GM08714 (cell line): Measurements from ENCODE around the gene SRF.

Experiments used
- H3K4me3 ChIP-seq: fragments of 200-500 bp; sonication (Bioruptor generic); 2 replicates; pipeline ENCODE4 v1.5.1; 2014; ENCODE audit warnings: mild to moderate bottlenecking, low read length, inconsistent platforms
- ZNF274 ChIP-seq: IDR thresholded peaks from 2 replicates; pipeline ENCODE4 v1.6.1; 2012; ENCODE audit warnings: mild to moderate bottlenecking, low read depth, low read length

Gene SRF

GRCh38 chr6:43185391-43185985 is 14.4 kb downstream of the SRF start:
- no peak for TF ChIP-seq ZNF274

GRCh38 chr6:43186019-43186418 is 14.9 kb downstream of the SRF start:
- no peak overlapping the region for H3K4me3 ChIP-seq
- TF ChIP-seq ZNF274, result no peak

More at GRCh38 chr6:43185391-43185985, 14.4 kb downstream of the SRF start:
- H3K4me3 ChIP-seq, result no peak overlapping the region

DNA sequence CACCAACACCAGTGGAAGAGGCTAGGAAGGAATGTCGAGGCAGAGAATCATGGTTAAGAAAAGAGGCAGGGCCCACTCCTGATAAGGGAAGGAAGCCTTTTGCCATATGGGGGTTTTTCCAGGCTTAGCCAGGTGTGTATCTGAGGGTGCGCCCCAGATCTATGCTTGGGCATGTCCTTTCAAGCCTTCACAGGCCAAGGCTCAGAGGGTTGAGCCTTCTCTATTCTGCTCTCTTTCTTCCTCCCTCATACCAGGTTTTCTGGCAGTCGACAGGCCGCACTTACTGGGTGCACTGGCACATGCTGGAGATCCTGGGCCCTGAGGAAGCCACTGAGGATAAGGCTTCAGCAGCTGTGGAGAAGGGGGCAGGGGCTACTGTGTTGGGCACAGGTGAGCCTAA is 15.6 kb downstream of the SRF start:
- H3K4me3 ChIP-seq, result no peak overlapping the region
- TF ChIP-seq ZNF274, result no peak

DNA sequence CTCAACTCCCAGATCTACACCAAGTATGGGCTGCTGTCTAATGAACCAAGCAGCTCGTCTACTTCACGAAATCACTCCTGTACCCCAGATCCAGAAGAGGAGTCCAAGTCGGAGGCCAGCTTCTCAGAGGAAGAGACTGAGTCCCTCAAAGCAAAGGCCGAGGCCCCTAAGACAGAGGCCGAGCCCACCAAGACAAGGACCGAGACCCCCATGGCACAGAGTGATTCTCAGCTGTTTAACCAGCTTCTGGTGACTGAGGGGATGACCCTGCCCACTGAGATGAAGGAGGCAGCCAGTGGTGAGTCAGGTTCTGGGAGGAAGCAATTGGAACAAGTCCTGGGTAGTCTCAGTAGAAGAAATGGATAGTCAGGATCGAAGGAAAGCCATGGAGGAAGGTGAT is 16.8 kb downstream of the SRF start:
- TF ChIP-seq ZNF274, result no peak
- H3K4me3 ChIP-seq, result no peak overlapping the region

GRCh38 chr6:43188426-43188825 is 17.4 kb downstream of the SRF start:
- TF ChIP-seq ZNF274, result no peak

GRCh38 chr6:43189776-43190304 is 18.8 kb downstream of the SRF start:
- H3K4me3 ChIP-seq, result no peak overlapping the region
- TF ChIP-seq ZNF274, result no peak

More at GRCh38 chr6:43188426-43188825, 17.4 kb downstream of the SRF start:
- no peak overlapping the region for H3K4me3 ChIP-seq

DNA sequence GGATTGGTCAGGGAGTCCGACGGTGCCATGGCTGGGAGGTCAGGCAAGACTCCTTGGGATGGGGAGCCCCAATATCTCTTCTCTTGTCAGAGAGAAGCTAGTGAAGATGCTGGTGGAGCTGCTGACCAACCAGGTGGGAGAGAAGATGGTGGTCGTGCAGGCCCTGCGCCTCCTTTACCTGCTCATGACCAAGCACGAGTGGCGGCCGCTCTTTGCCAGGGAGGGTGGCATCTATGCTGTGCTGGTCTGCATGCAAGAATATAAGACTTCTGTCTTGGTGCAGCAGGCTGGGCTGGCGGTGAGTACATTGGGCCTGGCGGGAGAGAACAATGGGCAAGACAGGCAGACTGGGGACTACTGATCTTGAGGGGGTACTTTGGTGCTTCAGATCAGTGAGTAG is 21.8 kb downstream of the SRF start:
- no peak for TF ChIP-seq ZNF274
- H3K4me3 ChIP-seq, result no peak overlapping the region

DNA sequence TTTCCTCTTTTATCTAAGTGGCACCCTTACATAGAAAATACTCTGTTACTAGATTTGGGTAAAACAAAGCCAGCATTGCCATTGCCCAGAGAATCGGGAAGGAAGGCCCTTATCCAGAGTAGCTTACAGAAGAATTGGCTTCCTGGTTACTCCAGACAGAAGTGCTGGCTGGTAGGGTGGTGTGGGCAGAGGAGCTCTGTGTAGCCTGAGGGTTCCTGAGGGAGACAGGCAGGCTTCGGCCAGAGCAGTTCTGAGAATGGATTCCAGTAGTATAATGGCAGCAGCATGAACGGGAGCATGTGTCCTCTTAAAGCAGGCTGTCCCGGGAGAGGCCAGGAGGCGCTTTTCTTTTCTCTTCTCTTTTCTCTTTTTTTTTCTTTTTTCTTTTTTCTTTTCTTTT is 22.9 kb downstream of the SRF start:
- TF ChIP-seq ZNF274, result no peak
- H3K4me3 ChIP-seq, result no peak overlapping the region

- no peak for TF ChIP-seq ZNF274
- no peak overlapping the region for H3K4me3 ChIP-seq
Measured at GRCh38 chr6:43196337-43196736, 25.3 kb downstream of the SRF start.

- TF ChIP-seq ZNF274, result no peak
- H3K4me3 ChIP-seq, result no peak overlapping the region
Measured at GRCh38 chr6:43199912-43200311, 28.8 kb downstream of the SRF start.

GRCh38 chr6:43200541-43200940 is 29.5 kb downstream of the SRF start:
- no peak overlapping the region for H3K4me3 ChIP-seq

GRCh38 chr6:43202451-43202850 is 31.4 kb downstream of the SRF start:
- no peak overlapping the region for H3K4me3 ChIP-seq
- TF ChIP-seq ZNF274, result no peak

More at GRCh38 chr6:43200541-43200940, 29.5 kb downstream of the SRF start:
- no peak for TF ChIP-seq ZNF274

DNA sequence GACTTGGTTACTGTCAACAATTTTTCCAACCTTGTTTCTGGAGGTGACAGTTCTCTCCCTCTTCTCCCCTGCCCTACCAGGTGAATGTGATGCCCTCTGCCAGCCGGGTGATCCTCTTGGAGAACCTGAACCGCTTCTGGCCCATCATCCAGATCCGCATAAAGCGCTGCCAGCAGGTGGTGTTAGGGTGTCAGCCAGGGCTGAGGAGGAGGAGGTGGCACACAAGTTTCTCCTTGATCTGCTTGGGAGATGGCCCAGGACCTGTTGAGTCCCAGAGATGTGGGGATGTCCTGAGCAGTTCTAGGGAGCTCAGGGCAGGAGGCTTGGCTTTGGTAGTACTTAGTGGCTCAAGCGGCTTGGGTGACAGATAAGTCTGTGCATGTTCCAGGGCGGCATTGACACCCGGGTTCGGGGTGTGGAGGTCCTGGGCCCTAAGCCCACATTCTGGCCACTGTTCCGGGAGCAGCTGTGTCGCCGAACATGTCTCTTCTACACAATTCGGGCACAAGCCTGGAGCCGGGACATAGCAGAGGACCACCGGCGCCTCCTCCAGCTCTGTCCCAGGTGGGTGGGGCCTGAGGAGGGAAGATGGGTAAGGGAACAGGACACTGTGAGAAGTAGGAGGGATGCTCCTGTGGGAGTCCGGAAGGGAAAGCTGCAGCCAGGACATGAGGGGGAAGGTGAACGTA is 32.1 kb downstream of the SRF start:
- no peak overlapping the region for H3K4me3 ChIP-seq
- TF ChIP-seq ZNF274, result no peak

DNA sequence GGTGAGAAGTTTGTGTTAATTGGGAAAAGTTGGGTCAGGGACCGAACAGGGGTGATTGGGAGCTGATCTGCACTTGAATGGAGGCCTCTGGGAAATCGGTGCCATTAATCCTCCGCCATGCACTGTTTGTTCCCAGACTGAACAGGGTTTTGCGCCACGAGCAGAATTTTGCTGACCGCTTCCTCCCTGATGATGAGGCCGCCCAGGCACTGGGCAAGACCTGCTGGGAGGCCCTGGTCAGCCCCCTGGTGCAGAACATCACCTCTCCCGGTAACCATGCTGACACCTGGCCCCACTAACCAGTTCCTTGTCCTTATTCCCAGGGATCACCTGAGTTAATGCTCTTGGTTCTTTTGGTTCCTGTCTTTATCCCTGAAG is 32.6 kb downstream of the SRF start:
- TF ChIP-seq ZNF274, result no peak
- H3K4me3 ChIP-seq, result no peak overlapping the region
